T-helper 1 cell (primary cell): ENCODE data around the gene RALY.
"Not testable (repeated sequence)": the region's sequence is repeated elsewhere in the genome, so short reads cannot be mapped to it uniquely, and the experiment has no call there.

ENCODE experiments used
- DNase-seq, 5 donors: peaks; one replicate each; pipeline ENCODE4 v3.0.0-alpha.2; 2012 to 2020

Gene RALY

GRCh38 chr20:34016736-34017135, 23.0 kb downstream of the RALY start:
- DNase-seq: no peak

GRCh38 chr20:34017610-34018009, 23.9 kb downstream of the RALY start:
- no peak for DNase-seq

GRCh38 chr20:34018166-34018565, 24.5 kb downstream of the RALY start:
- no peak for DNase-seq

GRCh38 chr20:34022151-34022838, 28.6 kb downstream of the RALY start:
- DNase-seq: peak in 1 of 5 donors; percentile 14

- DNase-seq: no peak
These were observed 29.1 kb downstream of the RALY start for GRCh38 chr20:34022839-34023234.

- DNase-seq: no peak
These were observed 30.4 kb downstream of the RALY start for GRCh38 chr20:34023937-34024722.

GRCh38 chr20:34024723-34025351, 31.1 kb downstream of the RALY start:
- no peak for DNase-seq

GRCh38 chr20:34028013-34028412, 34.3 kb downstream of the RALY start:
- not testable (repeated sequence) for DNase-seq

GRCh38 chr20:34029415-34029814, 35.7 kb downstream of the RALY start:
- DNase-seq: no peak

- DNase-seq: no peak
These were observed 36.7 kb downstream of the RALY start for GRCh38 chr20:34030456-34030855.

- DNase-seq: no peak
These were observed 40.2 kb downstream of the RALY start for GRCh38 chr20:34033903-34034302.

- DNase-seq: peak in 4 of 5 donors; percentile 19 to 41 (median 22)
These were observed 43.4 kb downstream of the RALY start for GRCh38 chr20:34037121-34037520.

- DNase-seq: no peak
These were observed 44.1 kb downstream of the RALY start for GRCh38 chr20:34037767-34038166.

- no peak for DNase-seq
These were observed 46.7 kb downstream of the RALY start for GRCh38 chr20:34040300-34040995.

GRCh38 chr20:34041226-34041625, 47.5 kb downstream of the RALY start:
- no peak for DNase-seq

- no peak for DNase-seq
These were observed 48.6 kb downstream of the RALY start for GRCh38 chr20:34042262-34042661.

- DNase-seq: no peak
These were observed 49.3 kb downstream of the RALY start for GRCh38 chr20:34043025-34043424.

- no peak for DNase-seq
These were observed 51.6 kb downstream of the RALY start for GRCh38 chr20:34045294-34045693.

GRCh38 chr20:34045930-34046725, 52.4 kb downstream of the RALY start:
- no peak for DNase-seq

- DNase-seq: no peak
These were observed 53.4 kb downstream of the RALY start for GRCh38 chr20:34047010-34047687.

- no peak for DNase-seq
These were observed 54.2 kb downstream of the RALY start for GRCh38 chr20:34047917-34048316.

GRCh38 chr20:34049389-34049788, 55.7 kb downstream of the RALY start:
- DNase-seq: no peak
